Measurements from ENCODE around the gene MINDY2. TPM values are rescaled to one million over a fixed set of nuclear protein-coding genes. Genes with fewer than 3 reads are reported as not detected.

Gene MINDY2
- total RNA-seq, 1 experiment from 2014 or later: 4.7 TPM

DNA sequence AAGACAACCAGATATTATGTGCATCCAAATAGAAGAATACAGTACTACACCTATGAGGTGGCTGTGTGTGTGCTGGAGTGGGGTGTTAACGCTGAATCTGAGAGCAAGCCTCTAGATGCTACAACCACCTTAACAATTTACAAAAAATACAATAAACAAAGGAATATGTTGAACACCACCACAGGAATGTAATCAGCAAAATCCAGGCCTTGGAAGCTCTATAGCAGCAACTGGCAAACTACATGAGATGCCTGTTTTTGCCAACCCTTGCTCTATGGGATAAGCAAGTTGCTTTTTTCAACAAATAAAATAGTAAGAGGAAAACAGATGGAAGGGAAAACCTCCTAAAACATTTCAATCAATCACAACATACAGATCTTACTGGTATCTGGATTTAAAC lies 138.5 kb downstream of the MINDY2 start:
- Histone ChIP-seq H4K20me1 (ENCODE audit: low read length) (no peaks in the 10 kb centered on the region), H3K27ac (ENCODE audit: low read length) (no peak overlapping the region), H3K9ac (ENCODE audit: low read length) (no peak overlapping the region), H3K79me2 (ENCODE audit: low read length) (0 out of 2 replicates have a peak, but pooled peaks cover 6% of the 10 kb centered on the region), H3K36me3 (ENCODE audit: low read depth, low read length) (peaks cover 42% of the 10 kb centered on the region), H3F3A (ENCODE audit: low read length, unreplicated experiment) (no peaks in the 10 kb centered on the region), H2AFZ (ENCODE audit: low read length) (no peak overlapping the region), H3K27me3 (ENCODE audit: low read length) (no peaks in the 10 kb centered on the region), H3K9me2 (replicated peaks; ENCODE audit: low read length) (no peaks in the 10 kb centered on the region), H3K4me3 (ENCODE audit: low read length) (no peak overlapping the region), H3K9me3 (ENCODE audit: low read length) (no peaks in the 10 kb centered on the region), H3K4me2 (ENCODE audit: low read length) (no peak overlapping the region), H3K4me1 (ENCODE audit: insufficient read depth, low read length) (no peaks in the 10 kb centered on the region)
- no peak for ATAC-seq
- ChIA-PET CTCF (no interaction called here), POLR2A (ENCODE audit: unreplicated experiment) (interaction anchor here (0.6 kb wide), 1 partner anchor 675 kb away, joined by 5 read pairs; no protein-coding TSS in a partner anchor)
- TF ChIP-seq EZH2phosphoT487 (IDR thresholded peaks at IDR 0.05; ENCODE audit: borderline replicate concordance, low read length): no peak
- no peak for TF ChIP-seq CTCF (conservative IDR thresholded peaks at IDR 0.05; ENCODE audit: low read depth, low read length)
- no peak for TF ChIP-seq EZH2 (IDR thresholded peaks at IDR 0.05; ENCODE audit: low read length, unreplicated experiment)
- BruUV-seq (replicated peaks): no TSS peak
- DNase-seq: no peak
- intact Hi-C loops (cut with micrococcal nuclease): loop anchor here (10.0 kb wide), 1 partner anchor 175 kb away; no protein-coding TSS in a partner anchor

- no peak overlapping the region for H3K27ac ChIP-seq (ENCODE audit: low read length)
- CTCF ChIA-PET: no interaction called here
- H4K20me1 ChIP-seq (ENCODE audit: low read length): no peaks in the 10 kb centered on the region
- DNase-seq: no peak
- no peak overlapping the region for H3K4me3 ChIP-seq (ENCODE audit: low read length)
- H3K9me2 ChIP-seq (replicated peaks; ENCODE audit: low read length): no peaks in the 10 kb centered on the region
- H3K9me3 ChIP-seq (ENCODE audit: low read length): no peaks in the 10 kb centered on the region
- no peaks in the 10 kb centered on the region for H3K27me3 ChIP-seq (ENCODE audit: low read length)
- 0 out of 2 replicates have a peak, but pooled peaks cover 6% of the 10 kb centered on the region for H3K79me2 ChIP-seq (ENCODE audit: low read length)
- H2AFZ ChIP-seq (ENCODE audit: low read length): no peak overlapping the region
- BruUV-seq (replicated peaks): no TSS peak
- POLR2A ChIA-PET (ENCODE audit: unreplicated experiment): no interaction called here
- H3K36me3 ChIP-seq (ENCODE audit: low read depth, low read length): peaks cover 46% of the 10 kb centered on the region
- H3K9ac ChIP-seq (ENCODE audit: low read length): no peak overlapping the region
- H3K4me1 ChIP-seq (ENCODE audit: insufficient read depth, low read length): no peaks in the 10 kb centered on the region
- no peak for ATAC-seq
- no peak overlapping the region for H3K4me2 ChIP-seq (ENCODE audit: low read length)
- TF ChIP-seq EZH2phosphoT487 (IDR thresholded peaks at IDR 0.05; ENCODE audit: borderline replicate concordance, low read length) (no peak), EZH2 (IDR thresholded peaks at IDR 0.05; ENCODE audit: low read length, unreplicated experiment) (no peak), CTCF (conservative IDR thresholded peaks at IDR 0.05; ENCODE audit: low read depth, low read length) (no peak)
- no peaks in the 10 kb centered on the region for H3F3A ChIP-seq (ENCODE audit: low read length, unreplicated experiment)
- intact Hi-C loops (cut with micrococcal nuclease): no loop called here
These were observed 139.4 kb downstream of the MINDY2 start for GRCh38 chr15:58910456-58910855.

Other genes starting within 250 kb of the MINDY2 start
- 91.3 and 96.8 TPM in 2 replicates for gene ADAM10, start 21.6 kb upstream of the MINDY2 start, total RNA-seq (2014; rRNA removed)
- gene SLTM, start 162.4 kb downstream of the MINDY2 start, total RNA-seq (2014; rRNA removed): 103 and 107 TPM in 2 replicates
- gene RNF111, start 216.4 kb downstream of the MINDY2 start, total RNA-seq (2014; rRNA removed): 13.3 and 18.3 TPM in 2 replicates